Sigmoid colon (tissue), 4 donors: Measurements from ENCODE around the gene CADM2.

Experiments used
- EP300 ChIP-seq, 4 donors: sonication (generic); formaldehyde crosslinking; IDR thresholded peaks; one replicate each; pipeline ENCODE4 v1.6.1; 2017; ENCODE audit warnings: antibody characterized with exemption in 4 of 4
- POLR2A ChIP-seq, 2 donors: fragments of 450-650 bp; IDR thresholded peaks; one replicate each; pipeline ENCODE4 v1.6.1; 2016; ENCODE audit warnings: antibody characterized with exemption in 2 of 2, mild to moderate bottlenecking in 2 of 2, moderate library complexity in 2 of 2
- POLR2AphosphoS5 ChIP-seq, 4 donors: sonication (generic); formaldehyde crosslinking; IDR thresholded peaks; one replicate each; pipeline ENCODE4 v1.6.1; 2017; ENCODE audit warnings: antibody characterized with exemption in 4 of 4
- TF ChIP-seq, protein P1 (sequence below), 4 experiments: fragments of 450-650 bp in 3 of 4; fragments of 200-600 bp in 1 of 4; IDR thresholded peaks; one replicate each; pipeline ENCODE4 v1.5.1; 2016 to 2019; ENCODE audit warnings: antibody characterized with exemption in 4 of 4, mild to moderate bottlenecking in 3 of 4, moderate library complexity in 2 of 4

DNA sequence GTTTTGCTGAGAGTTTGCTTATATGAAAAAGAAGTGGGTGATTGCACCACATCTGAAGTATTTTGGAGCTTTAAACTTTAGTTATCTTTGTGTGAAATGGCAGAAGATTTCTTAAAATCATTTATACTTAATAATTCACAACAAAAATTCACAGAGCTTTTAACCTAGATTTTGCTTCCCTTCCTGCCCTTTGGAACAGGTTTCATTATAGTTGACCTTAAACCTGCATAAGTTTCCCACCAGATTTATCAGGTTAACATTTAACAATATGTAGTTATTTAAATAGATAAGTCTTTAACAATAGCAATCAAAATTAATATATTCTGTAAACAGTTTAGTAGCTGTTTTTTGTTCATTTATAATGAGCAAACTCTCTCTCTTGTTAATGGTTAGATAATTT, 30.3 kb downstream of the CADM2 start:
- TF ChIP-seq, protein P1, sequence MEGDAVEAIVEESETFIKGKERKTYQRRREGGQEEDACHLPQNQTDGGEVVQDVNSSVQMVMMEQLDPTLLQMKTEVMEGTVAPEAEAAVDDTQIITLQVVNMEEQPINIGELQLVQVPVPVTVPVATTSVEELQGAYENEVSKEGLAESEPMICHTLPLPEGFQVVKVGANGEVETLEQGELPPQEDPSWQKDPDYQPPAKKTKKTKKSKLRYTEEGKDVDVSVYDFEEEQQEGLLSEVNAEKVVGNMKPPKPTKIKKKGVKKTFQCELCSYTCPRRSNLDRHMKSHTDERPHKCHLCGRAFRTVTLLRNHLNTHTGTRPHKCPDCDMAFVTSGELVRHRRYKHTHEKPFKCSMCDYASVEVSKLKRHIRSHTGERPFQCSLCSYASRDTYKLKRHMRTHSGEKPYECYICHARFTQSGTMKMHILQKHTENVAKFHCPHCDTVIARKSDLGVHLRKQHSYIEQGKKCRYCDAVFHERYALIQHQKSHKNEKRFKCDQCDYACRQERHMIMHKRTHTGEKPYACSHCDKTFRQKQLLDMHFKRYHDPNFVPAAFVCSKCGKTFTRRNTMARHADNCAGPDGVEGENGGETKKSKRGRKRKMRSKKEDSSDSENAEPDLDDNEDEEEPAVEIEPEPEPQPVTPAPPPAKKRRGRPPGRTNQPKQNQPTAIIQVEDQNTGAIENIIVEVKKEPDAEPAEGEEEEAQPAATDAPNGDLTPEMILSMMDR (IDR thresholded peaks at IDR 0.05), result no peak
- TF ChIP-seq POLR2A (IDR thresholded peaks at IDR 0.05) (no peak), POLR2AphosphoS5 (IDR thresholded peaks at IDR 0.05) (no peak), EP300 (IDR thresholded peaks at IDR 0.05) (no peak)
